Stomach (tissue), 9 donors: Measurements from ENCODE around the gene USP44. TPM values are rescaled to one million over a fixed set of nuclear protein-coding genes. Genes with fewer than 3 reads are reported as not detected.

Source experiments
- DNase-seq, 2 donors: peaks; one replicate each; pipeline versions ENCODE4 v3.0.0 to v3.0.0-alpha.2; 2013 to 2019
- H3K27ac ChIP-seq, 5 donors: fragments of 200-600 bp in 4 of 5; sonication (generic) in 4 of 5; one replicate each; pipeline ENCODE4 v1.5.1; 2013 to 2019; ENCODE audit warnings: mild to moderate bottlenecking in 1 of 5, moderate library complexity in 1 of 5
- H3K27me3 ChIP-seq, 3 donors: fragments of 200-600 bp; sonication (generic); one replicate each; pipeline ENCODE4 v1.5.1; 2017 to 2019; ENCODE audit warnings: mixed run types in 1 of 3
- H3K36me3 ChIP-seq, 4 donors: fragments of 200-600 bp; sonication (generic); 1 replicate in 3 of 4; 2 replicates in 1 of 4; pipeline ENCODE4 v1.5.1; 2016 to 2019
- H3K4me1 ChIP-seq, 4 donors: fragments of 200-600 bp; sonication (generic); one replicate each; pipeline ENCODE4 v1.5.1; 2016 to 2019
- H3K4me3 ChIP-seq, 4 donors: fragments of 200-600 bp; sonication (generic) in 3 of 4; one replicate each; pipeline ENCODE4 v1.5.1; 2016 to 2019; ENCODE audit warnings: mild to moderate bottlenecking in 1 of 4
- H3K9me3 ChIP-seq, 4 donors: fragments of 200-600 bp; sonication (generic); one replicate each; pipeline ENCODE4 v1.5.1; 2016 to 2019
- EP300 ChIP-seq: sonication (generic); formaldehyde crosslinking; IDR thresholded peaks from one replicate; pipeline ENCODE4 v1.6.1; 2017; ENCODE audit warnings: antibody characterized with exemption
- POLR2A ChIP-seq, 4 donors: fragments of 450-650 bp; IDR thresholded peaks; one replicate each; pipeline ENCODE4 v1.6.1; 2016; ENCODE audit warnings: antibody characterized with exemption in 4 of 4, control low read depth in 2 of 4, mild to moderate bottlenecking in 1 of 4, moderate library complexity in 1 of 4
- POLR2AphosphoS5 ChIP-seq, 3 donors: sonication (generic); formaldehyde crosslinking; IDR thresholded peaks; one replicate each; pipeline ENCODE4 v1.6.1; 2016; ENCODE audit warnings: antibody characterized with exemption in 3 of 3
- WGBS, 5 donors: extraction: QIAGEN DNeasy Blood & Tissue Kit in 3 of 5; methylation state at CpG; one replicate each; pipeline versions ENCODE4 v1.1.5 to v1.1.7; 2013 to 2018; 5-methylcytosine and 5-hydroxymethylcytosine counted together
- intact Hi-C: fragments of 100-400 bp; cut with DNase I; formaldehyde crosslinking; loops from one replicate; pipeline ENCODE4 v1.15.1; 2023; ENCODE audit warnings: low total_unique reads
- polyA plus RNA-seq, 3 donors: library from polyadenylated mRNA; stranded (reverse); fragments of 200-250 nt; gene quantifications; one replicate each; pipeline ENCODE4 v1.2.3, GENCODE V29; 2013
- total RNA-seq, 5 donors: library from RNA; depleted of rRNA; stranded (reverse); fragments of >200 nt; gene quantifications; one replicate each; pipeline versions ENCODE4 v1.1.0 to v1.2.3, GENCODE V29; 2014 to 2016
- TF ChIP-seq, protein P1 (sequence below), 7 experiments: fragments of 450-650 bp in 4 of 7; fragments of 200-600 bp in 3 of 7; sonication (generic) in 3 of 7; IDR thresholded peaks; one replicate each; pipeline ENCODE4 v1.5.1; 2016 to 2019; ENCODE audit warnings: antibody characterized with exemption in 7 of 7, control low read depth in 2 of 7, mild to moderate bottlenecking in 1 of 7
- donor health status: healthy with polysubstance abuse.
- donor health status: Bipolar disorder and iron deficiency.
- donor health status: healthy.

USP44 gene
- total and polyA plus RNA-seq, 8 donors, result under 0.01 to 2.6 (median 0.36) TPM; not detected in 2

DNA sequence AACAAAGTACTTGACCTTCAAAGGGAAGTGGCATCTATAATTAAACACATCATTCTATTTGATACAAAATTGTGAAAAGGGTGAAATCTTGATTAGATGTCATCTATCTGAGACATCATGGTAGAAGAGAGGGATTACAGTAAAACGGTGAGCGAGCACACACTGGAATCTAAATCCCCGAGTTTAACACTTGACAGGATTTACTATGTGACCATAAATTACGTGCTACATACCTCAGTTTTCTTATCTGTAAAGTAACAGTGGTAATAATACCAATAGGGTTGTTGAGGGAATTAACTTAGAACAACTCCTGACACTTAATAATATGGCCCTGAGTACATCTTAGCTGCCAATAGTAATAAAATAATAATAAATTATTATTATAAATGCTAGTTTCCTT, 13.3 kb downstream of the USP44 start:
- Histone ChIP-seq H3K4me1 (peaks cover 0 to 13% (median 5%) of the 10 kb centered on the region in 4 donors), H3K4me3 (no peak overlapping the region), H3K9me3 (no peaks in the 10 kb centered on the region), H3K27ac (no peak overlapping the region), H3K27me3 (no peaks in the 10 kb centered on the region), H3K36me3 (no peaks in the 10 kb centered on the region)
- 74 to 84% (median 82%) methylated on average over 4 of the region's 4 CpGs for WGBS, 5 donors
- no peak for DNase-seq
- TF ChIP-seq EP300, result no peak
- no peak for TF ChIP-seq POLR2A (IDR thresholded peaks at IDR 0.05)
- TF ChIP-seq, protein P1, sequence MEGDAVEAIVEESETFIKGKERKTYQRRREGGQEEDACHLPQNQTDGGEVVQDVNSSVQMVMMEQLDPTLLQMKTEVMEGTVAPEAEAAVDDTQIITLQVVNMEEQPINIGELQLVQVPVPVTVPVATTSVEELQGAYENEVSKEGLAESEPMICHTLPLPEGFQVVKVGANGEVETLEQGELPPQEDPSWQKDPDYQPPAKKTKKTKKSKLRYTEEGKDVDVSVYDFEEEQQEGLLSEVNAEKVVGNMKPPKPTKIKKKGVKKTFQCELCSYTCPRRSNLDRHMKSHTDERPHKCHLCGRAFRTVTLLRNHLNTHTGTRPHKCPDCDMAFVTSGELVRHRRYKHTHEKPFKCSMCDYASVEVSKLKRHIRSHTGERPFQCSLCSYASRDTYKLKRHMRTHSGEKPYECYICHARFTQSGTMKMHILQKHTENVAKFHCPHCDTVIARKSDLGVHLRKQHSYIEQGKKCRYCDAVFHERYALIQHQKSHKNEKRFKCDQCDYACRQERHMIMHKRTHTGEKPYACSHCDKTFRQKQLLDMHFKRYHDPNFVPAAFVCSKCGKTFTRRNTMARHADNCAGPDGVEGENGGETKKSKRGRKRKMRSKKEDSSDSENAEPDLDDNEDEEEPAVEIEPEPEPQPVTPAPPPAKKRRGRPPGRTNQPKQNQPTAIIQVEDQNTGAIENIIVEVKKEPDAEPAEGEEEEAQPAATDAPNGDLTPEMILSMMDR (IDR thresholded peaks at IDR 0.05), result no peak
- TF ChIP-seq POLR2AphosphoS5 (IDR thresholded peaks at IDR 0.05), result no peak
- intact Hi-C loops, result loop anchor here (10.0 kb wide), 1 partner anchor 423 kb away; no protein-coding TSS in a partner anchor

DNA sequence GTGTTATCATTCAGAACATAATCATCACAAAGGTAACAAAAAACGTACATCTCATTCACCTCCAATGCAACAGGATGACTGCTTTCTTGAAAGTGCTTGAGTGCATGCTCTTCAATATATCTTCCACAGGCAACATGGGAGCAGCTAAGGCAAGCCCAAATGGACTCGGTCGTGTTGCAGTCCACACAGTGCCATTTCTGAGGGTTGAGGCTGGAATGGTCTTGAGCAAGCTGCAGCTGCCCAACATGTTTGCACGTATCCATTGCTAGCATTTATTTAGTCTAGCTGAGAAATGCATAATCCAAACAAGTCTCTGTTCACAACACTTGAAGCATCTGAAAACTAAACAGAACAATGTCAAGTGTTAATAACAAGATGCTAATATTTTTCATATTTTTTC, 17.3 kb downstream of the USP44 start:
- intact Hi-C loops, result loop anchor here (10.0 kb wide), 1 partner anchor 419 kb away; no protein-coding TSS in a partner anchor

DNA sequence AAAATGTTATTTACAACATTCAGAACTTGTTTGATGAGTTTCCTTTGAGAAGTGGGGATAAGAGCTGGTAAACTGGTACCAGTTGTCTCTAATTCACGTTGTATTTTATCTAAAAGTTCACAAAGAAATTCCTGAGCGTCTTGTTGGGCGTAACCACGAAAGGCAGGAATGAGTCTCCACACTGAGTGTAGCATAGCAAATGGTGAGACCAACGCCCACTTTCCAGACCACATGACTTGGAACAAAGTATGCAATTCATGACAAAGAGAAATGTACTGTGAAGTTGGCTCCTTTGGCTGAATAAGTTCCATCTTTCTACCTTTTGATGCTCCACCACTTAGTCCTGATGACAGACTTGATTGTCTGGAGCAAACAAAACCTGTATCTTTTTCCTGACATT, 18.4 kb downstream of the USP44 start:
- H3K4me1 ChIP-seq, result peaks cover 0 to 13% (median 5%) of the 10 kb centered on the region in 4 donors
- no peaks in the 10 kb centered on the region for H3K36me3 ChIP-seq
- no peaks in the 10 kb centered on the region for H3K9me3 ChIP-seq
- WGBS, 5 donors, result 30 to 60% (median 50%) methylated on average over 5 of the region's 5 CpGs
- H3K27me3 ChIP-seq, result no peaks in the 10 kb centered on the region
- intact Hi-C loops, result loop anchor here (10.0 kb wide), 1 partner anchor 418 kb away; no protein-coding TSS in a partner anchor
- TF ChIP-seq, protein P1 (IDR thresholded peaks at IDR 0.05), result no peak
- TF ChIP-seq EP300, result no peak
- no peak for TF ChIP-seq POLR2A (IDR thresholded peaks at IDR 0.05)
- TF ChIP-seq POLR2AphosphoS5 (IDR thresholded peaks at IDR 0.05), result no peak
- H3K27ac ChIP-seq, result no peak overlapping the region
- no peak overlapping the region for H3K4me3 ChIP-seq
- peak in 1 of 2 donors; percentile 66 for DNase-seq

More for the DNA sequence above, 17.3 kb downstream of the USP44 start:
- no peaks in the 10 kb centered on the region for H3K9me3 ChIP-seq
- H3K4me1 ChIP-seq, result peaks cover 0 to 13% (median 5%) of the 10 kb centered on the region in 4 donors
- 45 to 65% (median 61%) methylated on average over 4 of the region's 4 CpGs for WGBS, 5 donors
- H3K36me3 ChIP-seq, result no peaks in the 10 kb centered on the region
- TF ChIP-seq, protein P1 (IDR thresholded peaks at IDR 0.05), result no peak
- no peak for TF ChIP-seq EP300
- no peak for TF ChIP-seq POLR2AphosphoS5 (IDR thresholded peaks at IDR 0.05)
- TF ChIP-seq POLR2A (IDR thresholded peaks at IDR 0.05), result no peak
- no peak for DNase-seq
- no peak overlapping the region for H3K27ac ChIP-seq
- H3K4me3 ChIP-seq, result no peak overlapping the region
- H3K27me3 ChIP-seq, result no peaks in the 10 kb centered on the region

DNA sequence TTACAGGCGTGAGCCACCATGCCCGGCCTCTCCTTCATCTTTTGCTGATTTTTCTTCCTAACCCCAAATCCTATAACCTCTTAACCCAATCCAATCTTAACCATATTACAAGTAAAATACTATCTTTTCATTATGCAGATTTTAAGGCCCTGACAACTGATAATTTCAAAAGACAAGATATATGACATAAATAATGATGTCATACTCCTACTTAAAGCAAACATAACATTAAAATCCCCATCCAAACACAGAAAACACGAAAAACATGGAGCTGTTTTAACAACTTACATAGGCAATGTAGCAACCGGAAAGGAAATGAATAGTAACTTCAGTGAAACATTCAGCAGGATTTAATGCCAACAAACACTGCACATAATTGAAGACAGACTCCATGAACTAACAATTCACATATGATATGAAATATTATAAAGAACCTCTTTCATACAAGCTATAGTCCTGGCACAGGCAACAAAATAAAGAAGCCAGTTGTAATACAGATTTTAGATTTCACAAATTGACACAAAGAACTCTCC, 21.5 kb downstream of the USP44 start:
- 83 to 94% (median 89%) methylated on average over 4 of the region's 4 CpGs for WGBS, 5 donors
- H3K27me3 ChIP-seq, result no peaks in the 10 kb centered on the region
- no peak overlapping the region for H3K4me3 ChIP-seq
- H3K36me3 ChIP-seq, result no peaks in the 10 kb centered on the region
- H3K9me3 ChIP-seq, result no peaks in the 10 kb centered on the region
- intact Hi-C loops, result loop anchor here (10.0 kb wide), 1 partner anchor 415 kb away; no protein-coding TSS in a partner anchor
- H3K27ac ChIP-seq, result no peak overlapping the region
- no peak for DNase-seq
- H3K4me1 ChIP-seq, result peaks cover 0 to 12% (median 5%) of the 10 kb centered on the region in 4 donors
- TF ChIP-seq POLR2AphosphoS5 (IDR thresholded peaks at IDR 0.05), result no peak
- TF ChIP-seq EP300, result no peak

DNA sequence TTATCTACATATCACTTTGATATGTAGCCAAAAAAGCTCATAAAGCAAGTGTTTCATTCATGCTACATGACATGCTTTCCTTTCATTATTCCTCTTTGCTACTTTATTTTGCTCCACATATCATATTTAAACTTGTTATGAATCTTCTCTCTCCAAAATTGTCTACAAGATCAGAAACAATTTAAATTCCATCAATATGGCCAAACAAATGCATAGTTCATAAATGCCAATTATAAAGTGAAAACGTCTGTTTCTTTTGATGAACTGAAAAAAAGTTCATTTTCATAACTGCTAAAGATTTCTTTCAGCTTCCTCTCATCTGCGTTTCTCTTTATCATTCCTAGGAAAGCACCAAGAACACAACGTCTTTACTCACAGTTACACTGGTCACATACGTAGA, 22.8 kb downstream of the USP44 start:
- Histone ChIP-seq H3K27ac (no peak overlapping the region), H3K4me1 (no peaks in the 10 kb centered on the region), H3K27me3 (no peaks in the 10 kb centered on the region), H3K36me3 (peaks cover 0 to 10% (median 0%) of the 10 kb centered on the region in 4 donors), H3K4me3 (no peak overlapping the region), H3K9me3 (no peaks in the 10 kb centered on the region)
- no peak for DNase-seq
- TF ChIP-seq, protein P1 (IDR thresholded peaks at IDR 0.05), result no peak
- TF ChIP-seq EP300 (no peak), POLR2A (IDR thresholded peaks at IDR 0.05) (no peak), POLR2AphosphoS5 (IDR thresholded peaks at IDR 0.05) (no peak)
- 76 to 88% (median 84%) methylated on average over 4 of the region's 4 CpGs for WGBS, 5 donors
- intact Hi-C loops, result no loop called here
